GM23338 (cell line): ENCODE data around the gene RFX4. TPM values are rescaled to one million over a fixed set of nuclear protein-coding genes. Genes with fewer than 3 reads are reported as not detected.

ENCODE experiments used
- ATAC-seq: fragments of 200-7000 bp; cut with Tn5 transposase; 3 replicates; pipeline ENCODE4 v1.9.1; 2020
- DNase-seq: peaks from one replicate; pipeline ENCODE4 v3.0.0-alpha.2; 2015; ENCODE audit warnings: low spot score
- H2AFZ ChIP-seq: fragments of 200-600 bp; sonication (generic); 2 replicates; pipeline ENCODE4 v1.8.0; 2016; ENCODE audit warnings: antibody characterized with exemption, mild to moderate bottlenecking, moderate library complexity
- H3F3A ChIP-seq: fragments of 200-600 bp; sonication (generic); replicated peaks from 2 replicates; pipeline ENCODE4 v1.8.0; 2017; ENCODE audit warnings: antibody characterized with exemption, mixed run types, low read depth
- H3K27ac ChIP-seq: fragments of 200-600 bp; sonication (generic); 2 replicates; pipeline ENCODE4 v1.6.1; 2016; ENCODE audit warnings: low read depth
- H3K27me3 ChIP-seq: fragments of 200-600 bp; sonication (generic); 2 replicates; pipeline ENCODE4 v1.8.0; 2016; ENCODE audit warnings: mild to moderate bottlenecking, mixed run types, moderate library complexity; ENCODE audit not compliant: insufficient read depth
- H3K36me3 ChIP-seq: fragments of 200-600 bp; sonication (generic); 2 replicates; pipeline ENCODE4 v1.8.0; 2016; ENCODE audit warnings: mild to moderate bottlenecking; ENCODE audit not compliant: insufficient read depth
- H3K4me1 ChIP-seq: fragments of 200-600 bp; sonication (generic); 2 replicates; pipeline ENCODE4 v1.8.0; 2016; ENCODE audit warnings: mild to moderate bottlenecking, moderate library complexity; ENCODE audit not compliant: insufficient read depth
- H3K4me2 ChIP-seq: fragments of 200-600 bp; sonication (generic); 2 replicates; pipeline ENCODE4 v1.7.1; 2017; ENCODE audit warnings: mixed run types
- H3K4me3 ChIP-seq: fragments of 200-600 bp; sonication (generic); 2 replicates; pipeline ENCODE4 v1.6.1; 2016; ENCODE audit warnings: mixed run types
- H3K79me2 ChIP-seq: fragments of 200-600 bp; sonication (generic); replicated peaks from 2 replicates; pipeline ENCODE4 v1.8.0; 2017; ENCODE audit warnings: mild to moderate bottlenecking; ENCODE audit not compliant: insufficient read depth
- H3K9me2 ChIP-seq: fragments of 200-600 bp; sonication (generic); 2 replicates; pipeline ENCODE4 v1.8.0; 2017; ENCODE audit not compliant: insufficient read depth
- H4K20me1 ChIP-seq: fragments of 200-600 bp; sonication (generic); replicated peaks from 2 replicates; pipeline ENCODE4 v1.8.0; 2017; ENCODE audit warnings: mild to moderate bottlenecking; ENCODE audit not compliant: insufficient read depth
- H3K27ac Mint-ChIP-seq: 2 replicates; pipeline ENCODE4 v1.8.0; 2020; ENCODE audit warnings: inconsistent platforms, mild to moderate bottlenecking, moderate library complexity, mixed read lengths
- H3K27me3 Mint-ChIP-seq: 3 replicates; pipeline ENCODE4 v1.8.0; 2022; ENCODE audit warnings: low read depth, mild to moderate bottlenecking, moderate library complexity, mixed read lengths, inconsistent platforms; ENCODE audit not compliant: insufficient read depth, poor library complexity
- H3K36me3 Mint-ChIP-seq: 3 replicates; pipeline ENCODE4 v1.8.0; 2021; ENCODE audit warnings: low read depth, mild to moderate bottlenecking, inconsistent platforms, moderate library complexity, mixed read lengths
- H3K4me1 Mint-ChIP-seq: 3 replicates; pipeline ENCODE4 v1.8.0; 2020; ENCODE audit warnings: mild to moderate bottlenecking, inconsistent platforms, mixed read lengths
- H3K4me3 Mint-ChIP-seq: 3 replicates; pipeline ENCODE4 v1.8.0; 2021; ENCODE audit warnings: moderate library complexity, mild to moderate bottlenecking, inconsistent platforms, mixed read lengths
- H3K9me3 Mint-ChIP-seq: 3 replicates; pipeline ENCODE4 v1.8.0; 2020; ENCODE audit warnings: moderate library complexity, mild to moderate bottlenecking, inconsistent platforms, mixed read lengths
- CREB1 ChIP-seq: fragments of 250-450 bp; sonication (Bioruptor Pico); IDR thresholded peaks from 2 replicates; pipeline ENCODE4 v1.5.0; 2020; ENCODE audit warnings: low read depth, mild to moderate bottlenecking, moderate library complexity
- ETS1 ChIP-seq: IDR thresholded peaks from 2 replicates; pipeline ENCODE4 v1.6.1; 2016; ENCODE audit warnings: antibody characterized with exemption
- EZH2 ChIP-seq: fragments of 200-600 bp; sonication (generic); IDR thresholded peaks from one replicate; pipeline ENCODE4 v1.8.0; 2017; ENCODE audit warnings: antibody characterized with exemption, mild to moderate bottlenecking, low read depth; ENCODE audit not compliant: unreplicated experiment
- EZH2phosphoT487 ChIP-seq: fragments of 200-600 bp; sonication (generic); IDR thresholded peaks from one replicate; pipeline ENCODE4 v1.8.1; 2018; ENCODE audit warnings: antibody characterized with exemption; ENCODE audit not compliant: unreplicated experiment
- JUNB ChIP-seq: IDR thresholded peaks from one replicate; pipeline ENCODE4 v1.6.1; 2016; ENCODE audit warnings: antibody characterized with exemption; ENCODE audit not compliant: unreplicated experiment
- NANOG ChIP-seq: IDR thresholded peaks from 2 replicates; pipeline ENCODE4 v1.6.1; 2016; ENCODE audit warnings: antibody characterized with exemption, borderline replicate concordance
- POLR2AphosphoS5 ChIP-seq: IDR thresholded peaks from 2 replicates; pipeline ENCODE4 v1.6.1; 2016; ENCODE audit warnings: antibody characterized with exemption, low read depth
- STAT1 ChIP-seq: IDR thresholded peaks from one replicate; pipeline ENCODE4 v1.6.1; 2016; ENCODE audit warnings: antibody characterized with exemption; ENCODE audit not compliant: unreplicated experiment
- ZNF114 ChIP-seq: fragments of 250-450 bp; sonication (Bioruptor Pico); IDR thresholded peaks from 2 replicates; pipeline ENCODE4 v1.5.0; 2020; ENCODE audit warnings: mild to moderate bottlenecking, moderate library complexity
- ZNF331 ChIP-seq: fragments of 250-450 bp; sonication (Bioruptor Pico); IDR thresholded peaks from 2 replicates; pipeline ENCODE4 v1.5.0; 2020; ENCODE audit warnings: low read depth, mild to moderate bottlenecking, moderate library complexity
- ZNF462 ChIP-seq: fragments of 250-450 bp; sonication (Bioruptor Pico); IDR thresholded peaks from 2 replicates; pipeline ENCODE4 v1.5.0; 2020; ENCODE audit warnings: mild to moderate bottlenecking, moderate library complexity
- polyA plus RNA-seq: library from polyadenylated mRNA; unstranded; fragments of >200 nt; fragmentation: Nextera tagmentation; extraction: Ambion mirVana; gene quantifications from 2 replicates; pipeline ENCODE4 v1.2.1, GENCODE V29; 2016
- total RNA-seq: library from RNA; depleted of rRNA; stranded (reverse); fragments of >200 nt; shearing (Covaris generic); gene quantifications from 2 replicates; pipeline ENCODE4 v1.2.3, GENCODE V29; 2014
- TF ChIP-seq, protein P1 (sequence below), 2 experiments: fragments of 200-600 bp in 1 of 2; sonication (generic) in 1 of 2; conservative IDR thresholded peaks; 2 replicates each; pipeline versions ENCODE4 v1.5.1 to v1.6.1; 2016 to 2017; ENCODE audit warnings: antibody characterized with exemption in 2 of 2, low read depth in 2 of 2, mild to moderate bottlenecking in 2 of 2, moderate library complexity in 1 of 2
- TF ChIP-seq, protein P2 (sequence below): IDR thresholded peaks from one replicate; pipeline ENCODE4 v1.6.1; 2018; ENCODE audit warnings: antibody characterized with exemption; ENCODE audit not compliant: unreplicated experiment

RFX4 gene
- total and polyA plus RNA-seq, 2 experiments from 2014 or later: 0.23 TPM; not detected in 1

GRCh38 chr12:106733660-106734059, 150.9 kb downstream of the RFX4 start:
- no peak for DNase-seq
- H3K36me3 Mint-ChIP-seq: no peaks in the 10 kb centered on the region
- no peaks in the 10 kb centered on the region for H3K4me1 ChIP-seq

More at GRCh38 chr12:106733660-106734059, 150.9 kb downstream of the RFX4 start:
- Histone ChIP-seq H4K20me1 (no peaks in the 10 kb centered on the region), H3K27me3 (no peaks in the 10 kb centered on the region), H3K4me2 (no peak overlapping the region), H3K27ac (no peak overlapping the region), H3K9me2 (0 out of 2 replicates have a peak, but pooled peaks cover 3% of the 10 kb centered on the region), H3F3A (no peaks in the 10 kb centered on the region), H2AFZ (no peak overlapping the region), H3K36me3 (no peaks in the 10 kb centered on the region), H3K79me2 (no peaks in the 10 kb centered on the region), H3K4me3 (no peak overlapping the region)
- peaks cover 13% of the 10 kb centered on the region for H3K27me3 Mint-ChIP-seq
- peaks cover 3% of the 10 kb centered on the region; the same call in 2 of the 3 replicates for H3K4me1 Mint-ChIP-seq
- H3K9me3 Mint-ChIP-seq: no peaks in the 10 kb centered on the region
- H3K27ac Mint-ChIP-seq: no peak overlapping the region
- no peak for ATAC-seq
- H3K4me3 Mint-ChIP-seq: no peak overlapping the region
- TF ChIP-seq, protein P1, sequence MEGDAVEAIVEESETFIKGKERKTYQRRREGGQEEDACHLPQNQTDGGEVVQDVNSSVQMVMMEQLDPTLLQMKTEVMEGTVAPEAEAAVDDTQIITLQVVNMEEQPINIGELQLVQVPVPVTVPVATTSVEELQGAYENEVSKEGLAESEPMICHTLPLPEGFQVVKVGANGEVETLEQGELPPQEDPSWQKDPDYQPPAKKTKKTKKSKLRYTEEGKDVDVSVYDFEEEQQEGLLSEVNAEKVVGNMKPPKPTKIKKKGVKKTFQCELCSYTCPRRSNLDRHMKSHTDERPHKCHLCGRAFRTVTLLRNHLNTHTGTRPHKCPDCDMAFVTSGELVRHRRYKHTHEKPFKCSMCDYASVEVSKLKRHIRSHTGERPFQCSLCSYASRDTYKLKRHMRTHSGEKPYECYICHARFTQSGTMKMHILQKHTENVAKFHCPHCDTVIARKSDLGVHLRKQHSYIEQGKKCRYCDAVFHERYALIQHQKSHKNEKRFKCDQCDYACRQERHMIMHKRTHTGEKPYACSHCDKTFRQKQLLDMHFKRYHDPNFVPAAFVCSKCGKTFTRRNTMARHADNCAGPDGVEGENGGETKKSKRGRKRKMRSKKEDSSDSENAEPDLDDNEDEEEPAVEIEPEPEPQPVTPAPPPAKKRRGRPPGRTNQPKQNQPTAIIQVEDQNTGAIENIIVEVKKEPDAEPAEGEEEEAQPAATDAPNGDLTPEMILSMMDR (conservative IDR thresholded peaks at IDR 0.05; ENCODE audit: low read depth in 2 of 2): no peak
- TF ChIP-seq STAT1 (no peak), JUNB (no peak), ETS1 (no peak), POLR2AphosphoS5 (no peak), ZNF462 (CRISPR knock-in tag) (no peak), EZH2 (no peak), ZNF114 (CRISPR knock-in tag) (no peak), EZH2phosphoT487 (no peak), NANOG (no peak), CREB1 (CRISPR knock-in tag) (no peak), ZNF331 (no peak)
- TF ChIP-seq, protein P2, sequence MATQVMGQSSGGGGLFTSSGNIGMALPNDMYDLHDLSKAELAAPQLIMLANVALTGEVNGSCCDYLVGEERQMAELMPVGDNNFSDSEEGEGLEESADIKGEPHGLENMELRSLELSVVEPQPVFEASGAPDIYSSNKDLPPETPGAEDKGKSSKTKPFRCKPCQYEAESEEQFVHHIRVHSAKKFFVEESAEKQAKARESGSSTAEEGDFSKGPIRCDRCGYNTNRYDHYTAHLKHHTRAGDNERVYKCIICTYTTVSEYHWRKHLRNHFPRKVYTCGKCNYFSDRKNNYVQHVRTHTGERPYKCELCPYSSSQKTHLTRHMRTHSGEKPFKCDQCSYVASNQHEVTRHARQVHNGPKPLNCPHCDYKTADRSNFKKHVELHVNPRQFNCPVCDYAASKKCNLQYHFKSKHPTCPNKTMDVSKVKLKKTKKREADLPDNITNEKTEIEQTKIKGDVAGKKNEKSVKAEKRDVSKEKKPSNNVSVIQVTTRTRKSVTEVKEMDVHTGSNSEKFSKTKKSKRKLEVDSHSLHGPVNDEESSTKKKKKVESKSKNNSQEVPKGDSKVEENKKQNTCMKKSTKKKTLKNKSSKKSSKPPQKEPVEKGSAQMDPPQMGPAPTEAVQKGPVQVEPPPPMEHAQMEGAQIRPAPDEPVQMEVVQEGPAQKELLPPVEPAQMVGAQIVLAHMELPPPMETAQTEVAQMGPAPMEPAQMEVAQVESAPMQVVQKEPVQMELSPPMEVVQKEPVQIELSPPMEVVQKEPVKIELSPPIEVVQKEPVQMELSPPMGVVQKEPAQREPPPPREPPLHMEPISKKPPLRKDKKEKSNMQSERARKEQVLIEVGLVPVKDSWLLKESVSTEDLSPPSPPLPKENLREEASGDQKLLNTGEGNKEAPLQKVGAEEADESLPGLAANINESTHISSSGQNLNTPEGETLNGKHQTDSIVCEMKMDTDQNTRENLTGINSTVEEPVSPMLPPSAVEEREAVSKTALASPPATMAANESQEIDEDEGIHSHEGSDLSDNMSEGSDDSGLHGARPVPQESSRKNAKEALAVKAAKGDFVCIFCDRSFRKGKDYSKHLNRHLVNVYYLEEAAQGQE: no peak
